Measurements from ENCODE around the gene WNT6. TPM values are rescaled to one million over a fixed set of nuclear protein-coding genes. Genes with fewer than 3 reads are reported as not detected.

Gene WNT6
- total and polyA plus RNA-seq, 5 donors = 0.86 to 2.1 (median 1.2) TPM

GRCh38 chr2:218895326-218895725 lies 35.7 kb downstream of the WNT6 start:
- intact Hi-C loops (cut with DNase I) = no loop called here
- no peaks in the 10 kb centered on the region for H3K9me3 ChIP-seq (ENCODE audit: control insufficient read depth, low read length)
- WGBS = 48% methylated on average over 3 of the region's 3 CpGs
- ATAC-seq = no peak
- H3K27ac ChIP-seq (ENCODE audit: low read length) = no peak overlapping the region
- H3K4me1 ChIP-seq (ENCODE audit: control insufficient read depth, insufficient read depth, low read length) = peaks cover 4% of the 10 kb centered on the region
- H3K4me3 ChIP-seq (ENCODE audit: low read length) = no peak overlapping the region
- H3K27me3 ChIP-seq (ENCODE audit: control insufficient read depth, insufficient read depth) = no peaks in the 10 kb centered on the region
- no peak for DNase-seq

GRCh38 chr2:218895759-218896500 lies 36.3 kb downstream of the WNT6 start:
- H3K4me1 ChIP-seq (ENCODE audit: control insufficient read depth, insufficient read depth, low read length) = peaks cover 4% of the 10 kb centered on the region
- ATAC-seq (no peak), DNase-seq (no peak)
- no peaks in the 10 kb centered on the region for H3K27me3 ChIP-seq (ENCODE audit: control insufficient read depth, insufficient read depth)
- H3K4me3 ChIP-seq (ENCODE audit: low read length) = no peak overlapping the region
- 36% methylated on average over 8 of the region's 8 CpGs for WGBS
- no peak overlapping the region for H3K27ac ChIP-seq (ENCODE audit: low read length)
- intact Hi-C loops (cut with DNase I) = no loop called here
- H3K9me3 ChIP-seq (ENCODE audit: control insufficient read depth, low read length) = no peaks in the 10 kb centered on the region

GRCh38 chr2:218896501-218897393 lies 37.1 kb downstream of the WNT6 start:
- no peaks in the 10 kb centered on the region for H3K9me3 ChIP-seq (ENCODE audit: control insufficient read depth, low read length)
- no peaks in the 10 kb centered on the region for H3K27me3 ChIP-seq (ENCODE audit: control insufficient read depth, insufficient read depth)
- H3K4me3 ChIP-seq (ENCODE audit: low read length) = no peak overlapping the region
- WGBS = 2% methylated on average over 40 of the region's 40 CpGs
- no peak overlapping the region for H3K27ac ChIP-seq (ENCODE audit: low read length)
- DNase-seq = peak in 1 of 3 donors; percentile 63
- H3K4me1 ChIP-seq (ENCODE audit: control insufficient read depth, insufficient read depth, low read length) = peaks cover 4% of the 10 kb centered on the region
- no peak for ATAC-seq
- intact Hi-C loops (cut with DNase I) = no loop called here

GRCh38 chr2:218897394-218898108 lies 37.9 kb downstream of the WNT6 start:
- 7% methylated on average over 34 of the region's 34 CpGs for WGBS
- Histone ChIP-seq H3K27ac (ENCODE audit: low read length) (no peak overlapping the region), H3K4me1 (ENCODE audit: control insufficient read depth, insufficient read depth, low read length) (peaks cover 4% of the 10 kb centered on the region), H3K27me3 (ENCODE audit: control insufficient read depth, insufficient read depth) (no peaks in the 10 kb centered on the region), H3K4me3 (ENCODE audit: low read length) (no peak overlapping the region), H3K9me3 (ENCODE audit: control insufficient read depth, low read length) (no peaks in the 10 kb centered on the region)
- DNase-seq (peak in 1 of 3 donors; percentile 62), ATAC-seq (no peak)
- intact Hi-C loops (cut with DNase I) = no loop called here

GRCh38 chr2:218898109-218898878 lies 38.7 kb downstream of the WNT6 start:
- H3K4me3 ChIP-seq (ENCODE audit: low read length) = no peak overlapping the region
- intact Hi-C loops (cut with DNase I) = no loop called here
- ATAC-seq = peak; percentile 76 to 81
- H3K27me3 ChIP-seq (ENCODE audit: control insufficient read depth, insufficient read depth) = no peaks in the 10 kb centered on the region
- DNase-seq = peak; percentile 75 to 91 (median 89)
- 2% methylated on average over 52 of the region's 52 CpGs for WGBS
- H3K9me3 ChIP-seq (ENCODE audit: control insufficient read depth, low read length) = no peaks in the 10 kb centered on the region
- H3K27ac ChIP-seq (ENCODE audit: low read length) = no peak overlapping the region
- peaks cover under 1% of the 10 kb centered on the region for H3K4me1 ChIP-seq (ENCODE audit: control insufficient read depth, insufficient read depth, low read length)

GRCh38 chr2:218899147-218899546 lies 39.5 kb downstream of the WNT6 start:
- intact Hi-C loops (cut with DNase I) = no loop called here
- no peaks in the 10 kb centered on the region for H3K4me1 ChIP-seq (ENCODE audit: control insufficient read depth, insufficient read depth, low read length)
- H3K27ac ChIP-seq (ENCODE audit: low read length) = no peak overlapping the region
- no peaks in the 10 kb centered on the region for H3K9me3 ChIP-seq (ENCODE audit: control insufficient read depth, low read length)
- DNase-seq = no peak
- ATAC-seq = no peak
- no peak overlapping the region for H3K4me3 ChIP-seq (ENCODE audit: low read length)
- no peaks in the 10 kb centered on the region for H3K27me3 ChIP-seq (ENCODE audit: control insufficient read depth, insufficient read depth)
- WGBS = 29% methylated on average over 12 of the region's 12 CpGs

- 89% methylated on average over 4 of the region's 4 CpGs for WGBS
- H3K4me3 ChIP-seq (ENCODE audit: low read length) = no peak overlapping the region
- H3K4me1 ChIP-seq (ENCODE audit: control insufficient read depth, insufficient read depth, low read length) = no peaks in the 10 kb centered on the region
- H3K27me3 ChIP-seq (ENCODE audit: control insufficient read depth, insufficient read depth) = no peaks in the 10 kb centered on the region
- H3K27ac ChIP-seq (ENCODE audit: low read length) = no peak overlapping the region
- intact Hi-C loops (cut with DNase I) = no loop called here
- ATAC-seq (no peak), DNase-seq (no peak)
- no peaks in the 10 kb centered on the region for H3K9me3 ChIP-seq (ENCODE audit: control insufficient read depth, low read length)
Measured at GRCh38 chr2:218902427-218902826, 42.8 kb downstream of the WNT6 start.

GRCh38 chr2:218904176-218904575 lies 44.6 kb downstream of the WNT6 start:
- intact Hi-C loops (cut with DNase I) = no loop called here
- H3K27me3 ChIP-seq (ENCODE audit: control insufficient read depth, insufficient read depth) = no peaks in the 10 kb centered on the region
- no peaks in the 10 kb centered on the region for H3K9me3 ChIP-seq (ENCODE audit: control insufficient read depth, low read length)
- 23% methylated on average over 2 of the region's 2 CpGs for WGBS
- no peak overlapping the region for H3K27ac ChIP-seq (ENCODE audit: low read length)
- no peak overlapping the region for H3K4me3 ChIP-seq (ENCODE audit: low read length)
- ATAC-seq (no peak), DNase-seq (no peak)
- no peaks in the 10 kb centered on the region for H3K4me1 ChIP-seq (ENCODE audit: control insufficient read depth, insufficient read depth, low read length)

GRCh38 chr2:218908721-218909619 lies 49.4 kb downstream of the WNT6 start:
- Histone ChIP-seq H3K27ac (ENCODE audit: low read length) (no peak overlapping the region), H3K4me1 (ENCODE audit: control insufficient read depth, insufficient read depth, low read length) (no peaks in the 10 kb centered on the region), H3K4me3 (ENCODE audit: low read length) (peak overlapping the region; percentile 64), H3K9me3 (ENCODE audit: control insufficient read depth, low read length) (no peaks in the 10 kb centered on the region), H3K27me3 (ENCODE audit: control insufficient read depth, insufficient read depth) (no peaks in the 10 kb centered on the region)
- WGBS = 3% methylated on average over 58 of the region's 58 CpGs
- intact Hi-C loops (cut with DNase I) = no loop called here
- DNase-seq (peak; percentile 93 to 96 (median 96)), ATAC-seq (peak; percentile 97 to 98)

GRCh38 chr2:218910741-218911140 lies 51.1 kb downstream of the WNT6 start:
- ATAC-seq (no peak), DNase-seq (no peak)
- intact Hi-C loops (cut with DNase I) = no loop called here
- H3K4me1 ChIP-seq (ENCODE audit: control insufficient read depth, insufficient read depth, low read length) = no peaks in the 10 kb centered on the region
- no peak overlapping the region for H3K4me3 ChIP-seq (ENCODE audit: low read length)
- WGBS = 84% methylated on average over 6 of the region's 6 CpGs
- no peaks in the 10 kb centered on the region for H3K9me3 ChIP-seq (ENCODE audit: control insufficient read depth, low read length)
- no peaks in the 10 kb centered on the region for H3K27me3 ChIP-seq (ENCODE audit: control insufficient read depth, insufficient read depth)
- no peak overlapping the region for H3K27ac ChIP-seq (ENCODE audit: low read length)
